Muscle of arm (tissue), 12 donors: ENCODE results near the gene HS6ST2. TPM values are rescaled to one million over a fixed set of nuclear protein-coding genes. Genes with fewer than 3 reads are reported as not detected.

Experiments
- DNase-seq: peaks from one replicate; pipeline ENCODE4 v3.0.0-alpha.2; 2013
- polyA plus RNA-seq, 12 donors: library from polyadenylated mRNA; unstranded; fragments of 120-200 nt; gene quantifications; one replicate each; pipeline ENCODE4 v1.2.1, GENCODE V29; 2013; ENCODE audit not compliant: insufficient read length in 12 of 12

HS6ST2 gene
- polyA plus RNA-seq, 12 donors = 12.3 to 58.6 (median 43.8) TPM; not detected in 1

DNA sequence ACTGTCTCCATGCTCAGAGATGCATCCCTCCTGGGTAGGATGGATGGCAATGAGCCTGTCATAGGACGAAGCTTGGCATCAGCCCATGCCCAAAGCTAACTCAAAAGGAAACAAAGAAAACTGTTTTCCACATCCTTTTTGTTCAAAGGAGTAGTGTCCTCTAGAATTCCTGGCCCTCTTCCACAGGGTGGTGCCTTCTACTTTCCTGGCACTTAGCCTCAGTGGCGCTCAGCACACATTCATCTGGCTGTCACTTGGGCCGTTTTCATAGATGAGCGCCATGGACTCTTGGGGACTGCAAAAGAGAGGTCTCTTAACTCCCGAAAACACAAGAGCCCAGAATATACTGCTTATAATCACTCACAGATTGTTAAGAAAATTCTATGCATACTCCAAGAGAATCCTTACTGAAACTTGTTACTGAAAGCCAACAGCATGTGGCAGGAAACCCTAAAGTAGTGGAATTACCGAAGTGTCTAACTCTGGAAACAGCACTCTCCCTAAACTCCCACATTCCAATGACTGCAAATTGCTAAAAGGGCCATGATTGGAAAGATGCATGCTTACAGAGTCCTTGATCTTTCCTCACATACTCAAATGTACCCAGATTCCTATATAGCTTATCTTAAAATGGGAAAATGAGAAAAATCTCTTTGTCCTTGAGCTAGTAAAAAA is 110.0 kb downstream of the HS6ST2 start:
- no peak for DNase-seq

DNA sequence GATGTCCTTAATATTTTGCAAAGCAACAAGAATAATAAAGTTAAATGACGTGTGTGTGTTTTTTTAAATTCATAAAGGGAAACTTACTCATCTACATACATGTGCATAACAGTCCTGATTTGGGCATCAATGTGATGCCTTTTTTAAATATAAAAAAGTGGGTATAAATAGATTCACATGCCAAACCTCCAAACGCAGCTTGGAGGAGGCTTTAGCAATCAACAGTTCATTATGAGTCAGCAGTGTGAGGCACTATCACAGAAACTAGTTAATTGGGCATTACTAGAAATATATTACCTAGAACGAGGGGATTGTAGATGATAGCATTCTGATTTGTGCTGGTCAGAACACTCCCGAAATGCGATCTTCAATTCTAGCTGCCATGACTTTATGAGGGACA is 115.1 kb downstream of the HS6ST2 start:
- DNase-seq = no peak

DNA sequence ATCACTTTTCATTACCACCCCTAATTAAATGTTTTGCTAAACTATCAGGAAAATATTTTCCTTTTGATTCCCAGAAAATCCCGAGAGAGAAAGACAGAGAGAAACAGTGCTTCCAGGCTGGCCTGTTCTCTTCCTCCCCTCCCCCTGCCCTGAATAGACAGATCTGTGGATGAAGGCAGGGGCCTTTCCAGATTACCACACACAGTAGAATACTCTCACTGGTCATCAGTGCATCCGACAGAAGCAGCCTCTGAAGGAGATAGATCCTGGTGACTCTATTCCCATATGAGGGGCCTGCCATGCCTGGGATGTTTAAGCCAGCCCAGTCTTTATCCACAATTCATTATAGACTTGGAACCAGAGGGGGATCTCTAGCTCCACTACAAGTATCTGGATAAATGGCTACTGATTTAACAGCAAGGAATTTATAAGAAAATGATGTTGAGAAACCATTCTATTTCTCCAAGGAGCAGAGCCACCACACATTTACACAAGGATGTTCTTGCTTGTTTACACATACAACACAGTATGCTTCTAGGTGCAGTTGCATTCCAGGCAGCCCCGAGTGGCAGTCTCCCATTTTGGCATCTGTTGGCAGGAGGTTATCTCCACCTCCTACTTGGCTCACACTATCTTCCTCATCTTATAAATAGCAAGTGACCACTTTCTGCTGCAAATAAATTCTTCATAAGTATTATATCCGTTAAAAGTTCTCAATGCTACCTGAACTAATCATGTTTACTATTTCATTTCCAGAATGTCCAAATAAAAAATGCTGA is 115.8 kb downstream of the HS6ST2 start:
- DNase-seq = no peak

DNA sequence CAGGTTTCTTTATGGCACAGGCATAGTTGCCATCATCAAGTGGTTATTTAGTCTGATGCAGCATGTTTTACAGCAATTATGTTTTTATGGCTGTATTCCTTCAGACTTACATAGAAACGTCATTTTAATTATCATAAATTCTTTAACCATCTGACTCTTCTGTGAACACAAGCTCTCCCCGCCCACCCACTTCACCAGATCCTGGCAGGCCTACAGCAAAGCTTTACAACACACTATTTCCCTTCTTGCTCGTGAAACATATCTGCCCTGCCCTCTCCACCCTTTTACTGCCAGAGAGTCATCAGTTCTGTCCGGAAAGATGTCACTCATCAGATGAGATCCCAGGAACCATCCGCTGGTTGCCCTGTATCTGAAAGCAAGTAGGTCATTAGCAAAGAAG is 120.5 kb downstream of the HS6ST2 start:
- DNase-seq = no peak

DNA sequence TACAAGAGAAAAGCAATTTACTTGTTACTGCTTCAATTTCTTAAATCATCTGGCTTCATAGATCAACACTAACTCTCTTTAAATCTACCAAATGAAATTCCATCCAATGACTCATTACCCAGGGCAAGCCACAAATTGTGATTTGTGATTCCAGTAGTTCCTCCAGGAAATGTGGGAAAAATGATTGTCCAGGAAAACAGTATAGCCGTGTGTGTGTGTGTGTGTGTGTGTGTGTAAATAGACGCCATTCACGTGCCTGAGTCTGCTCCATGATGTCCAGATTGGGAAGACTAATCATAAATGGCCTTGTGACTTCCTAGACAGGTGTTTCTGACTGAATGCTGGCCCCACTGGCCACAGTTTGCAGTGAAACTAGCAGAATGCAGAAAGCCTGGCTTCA is 121.3 kb downstream of the HS6ST2 start:
- no peak for DNase-seq

DNA sequence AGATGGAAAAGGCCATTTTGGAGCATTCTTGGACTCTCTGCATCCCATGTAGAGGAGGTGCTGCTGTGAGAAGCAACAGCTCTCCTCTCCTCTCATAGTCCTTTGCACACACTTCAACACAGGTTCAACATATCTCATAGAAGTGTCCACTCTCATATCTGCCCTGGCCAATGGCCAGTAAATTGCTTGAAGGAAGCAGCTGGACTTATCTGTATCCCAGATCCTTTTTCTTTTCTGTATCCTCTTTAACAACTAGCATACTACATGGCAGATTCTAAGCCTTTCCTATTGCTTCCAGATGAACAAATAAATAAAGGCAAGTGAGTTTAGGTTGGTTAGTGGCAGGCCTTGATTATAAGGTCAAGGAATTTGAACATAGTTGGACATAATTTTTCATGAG is 122.0 kb downstream of the HS6ST2 start:
- no peak for DNase-seq

DNA sequence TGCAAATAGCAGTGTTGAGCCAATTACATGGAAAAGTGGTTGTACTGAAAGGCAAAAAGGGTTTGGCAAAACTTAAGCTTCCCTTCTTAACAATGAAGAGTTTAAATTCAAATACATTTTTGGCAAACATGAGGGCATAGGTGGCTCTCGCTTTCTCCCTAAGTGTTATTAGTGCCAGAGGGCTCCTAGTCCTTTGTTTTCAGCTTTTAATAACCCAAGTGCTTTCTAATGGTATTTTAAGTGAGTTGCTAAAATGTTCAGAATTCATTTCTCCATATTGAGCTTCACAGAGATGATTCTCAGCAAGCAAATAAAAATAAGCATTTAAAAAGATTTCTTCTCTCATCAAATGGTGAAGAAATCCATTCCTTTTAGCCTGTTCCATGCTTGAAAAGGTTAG is 123.7 kb downstream of the HS6ST2 start:
- no peak for DNase-seq

DNA sequence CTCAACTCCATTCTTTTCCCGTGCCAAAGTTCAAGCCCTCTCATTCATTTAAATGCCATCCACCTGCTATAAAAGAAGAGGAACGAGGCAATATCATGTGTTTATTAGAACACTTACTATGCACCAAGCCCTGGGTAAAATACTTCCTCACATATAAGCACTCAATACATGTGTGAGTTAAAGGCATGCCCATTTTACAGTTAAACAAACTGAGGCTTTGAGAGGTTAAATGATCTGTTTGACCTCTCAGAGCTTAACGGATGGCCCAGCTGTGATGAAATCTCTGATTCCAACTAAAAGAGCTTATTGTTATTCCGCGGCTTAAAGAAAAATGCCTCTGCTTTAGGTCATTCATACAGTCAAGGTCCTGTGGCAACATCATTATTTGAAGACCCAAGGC is 124.3 kb downstream of the HS6ST2 start:
- no peak for DNase-seq

DNA sequence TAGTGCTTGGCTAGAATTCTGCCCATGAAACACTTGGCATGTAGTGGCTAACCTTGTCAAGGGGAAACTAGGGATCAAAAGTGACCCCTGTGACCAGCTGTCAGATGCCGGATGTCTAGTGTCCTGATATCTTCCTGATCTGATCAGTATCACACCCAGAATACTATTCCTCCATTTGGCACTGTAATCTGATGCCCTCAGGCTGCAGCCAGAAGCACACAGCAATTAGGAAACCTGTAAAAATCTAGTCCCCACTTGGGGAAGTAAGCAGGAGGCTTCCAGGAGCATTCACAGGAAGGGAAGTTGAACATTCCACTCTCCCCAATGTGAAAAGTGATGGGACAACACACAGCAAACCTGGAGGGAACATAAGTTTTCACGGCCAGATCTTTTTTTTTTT is 125.1 kb downstream of the HS6ST2 start:
- DNase-seq = no peak

DNA sequence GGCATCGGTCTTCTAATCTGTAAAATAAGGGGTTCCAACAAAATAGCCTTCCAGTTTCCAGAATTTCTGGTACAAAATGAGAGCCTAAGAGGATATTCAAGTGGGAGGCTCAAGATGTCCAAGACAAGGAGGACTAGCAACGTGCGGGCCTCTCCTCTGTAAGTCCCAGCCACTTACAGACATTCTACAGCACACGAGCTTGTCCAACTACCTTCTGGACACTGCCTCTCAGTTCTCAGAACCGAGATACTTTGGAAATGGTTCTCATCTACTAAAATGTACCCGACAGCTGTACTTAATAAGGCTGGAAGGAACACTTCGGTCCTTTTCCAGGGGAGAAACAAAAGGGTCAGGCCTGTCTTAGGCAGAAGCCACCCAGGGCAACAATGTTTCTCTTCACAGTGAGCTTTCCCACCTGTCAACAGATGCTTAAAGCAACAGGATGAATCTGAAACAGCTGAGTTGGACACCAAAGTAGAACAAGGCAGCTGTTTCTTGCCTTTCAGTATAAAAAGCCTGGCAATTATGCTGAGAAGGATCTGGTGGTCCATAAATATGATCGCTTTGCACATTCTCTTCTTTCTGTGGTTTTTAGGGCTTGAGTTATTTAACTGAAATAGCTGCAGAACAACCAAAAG is 127.0 kb downstream of the HS6ST2 start:
- DNase-seq = no peak

DNA sequence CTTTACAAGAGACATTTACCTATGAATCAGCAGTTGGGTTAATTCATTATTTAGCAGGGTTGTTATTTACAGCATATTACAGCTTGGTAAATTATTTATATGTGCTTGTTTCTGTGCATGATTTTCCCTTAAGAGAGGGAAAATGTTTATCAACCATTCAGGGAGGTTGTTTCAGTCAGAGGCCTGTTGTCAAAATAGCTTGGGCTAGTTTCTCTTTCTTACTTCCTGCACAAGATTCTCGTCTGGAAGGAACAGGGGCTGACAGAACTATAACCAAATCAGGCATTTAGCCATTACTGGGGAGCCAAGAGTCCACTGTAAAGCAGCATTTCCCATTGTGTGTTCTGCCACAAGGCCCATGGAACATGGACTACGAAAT is 135.8 kb downstream of the HS6ST2 start:
- DNase-seq = no peak

DNA sequence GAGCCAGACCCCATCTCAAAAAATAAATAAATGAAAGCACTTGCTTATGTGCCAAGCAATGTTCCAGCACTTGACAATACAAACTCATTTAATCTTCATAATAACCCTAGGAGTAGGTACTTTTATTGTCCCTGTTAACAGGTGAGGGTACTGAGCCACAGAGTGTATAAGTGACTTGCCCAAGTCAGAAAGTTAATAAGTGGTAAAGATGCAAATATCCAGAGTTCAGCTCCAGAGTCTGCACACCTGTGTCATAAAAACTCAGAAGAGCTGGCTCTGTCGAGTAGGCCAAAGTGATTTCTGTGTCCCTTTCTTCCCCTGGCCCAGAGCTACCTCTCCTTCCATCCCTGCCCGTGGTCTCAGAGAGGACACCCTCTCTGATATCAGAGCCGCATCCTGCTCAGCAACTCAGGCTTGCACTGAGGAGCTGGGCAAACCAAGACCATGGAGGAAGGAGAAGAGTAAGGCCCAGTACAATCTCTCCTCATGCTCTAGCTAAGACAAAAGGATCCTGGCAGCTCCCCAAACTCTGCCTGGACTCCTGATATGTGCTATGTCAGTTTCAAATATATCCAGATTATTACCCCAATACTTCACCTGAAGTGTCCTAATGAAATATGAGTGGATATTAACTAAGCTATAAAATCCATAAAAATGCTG is 136.3 kb downstream of the HS6ST2 start:
- no peak for DNase-seq

DNA sequence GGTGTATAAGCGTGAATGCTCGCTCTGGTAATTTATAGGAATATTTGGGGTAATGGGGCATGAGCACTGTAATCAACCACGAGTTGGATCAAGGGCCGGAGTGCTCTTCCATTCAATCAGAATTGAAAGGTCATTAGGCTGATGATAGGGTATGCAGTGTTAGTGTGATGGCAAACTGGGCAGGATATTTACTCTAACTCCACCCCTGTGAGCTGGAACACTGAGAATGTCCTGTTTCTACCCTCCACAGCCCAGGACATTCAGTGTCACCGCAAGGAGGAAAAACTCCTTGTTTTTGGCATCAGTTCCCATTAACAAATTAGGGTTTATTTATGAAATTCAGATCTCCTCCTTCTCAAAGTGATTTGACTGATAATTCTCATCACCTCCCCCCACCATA is 137.8 kb downstream of the HS6ST2 start:
- no peak for DNase-seq

DNA sequence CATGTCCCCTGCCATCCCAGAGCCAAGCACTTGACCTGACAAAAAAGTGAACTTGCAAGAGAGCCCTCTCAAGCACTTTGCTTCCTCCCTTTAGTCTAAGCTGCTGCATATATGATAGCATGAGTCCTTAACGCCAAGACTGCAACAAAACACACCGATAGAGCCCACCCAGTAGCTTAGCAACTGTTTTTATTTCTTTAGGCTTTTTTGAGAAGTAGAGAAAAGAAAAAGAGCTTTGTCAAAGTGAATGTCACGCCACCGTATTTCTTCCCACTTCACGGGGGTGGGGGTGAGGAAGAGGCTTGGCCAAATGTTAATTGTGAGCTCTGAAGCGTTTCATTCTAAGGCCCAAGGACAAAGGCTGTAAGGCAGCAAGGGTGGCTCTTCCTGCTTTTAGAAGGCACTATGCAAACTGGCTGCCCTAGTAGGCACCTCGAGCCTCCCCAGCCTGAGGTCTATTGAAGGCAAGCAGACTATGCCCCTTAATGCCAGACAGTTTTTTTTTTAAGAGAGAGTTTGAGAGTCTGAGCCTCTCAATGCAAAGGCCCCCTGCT is 138.6 kb downstream of the HS6ST2 start:
- no peak for DNase-seq

DNA sequence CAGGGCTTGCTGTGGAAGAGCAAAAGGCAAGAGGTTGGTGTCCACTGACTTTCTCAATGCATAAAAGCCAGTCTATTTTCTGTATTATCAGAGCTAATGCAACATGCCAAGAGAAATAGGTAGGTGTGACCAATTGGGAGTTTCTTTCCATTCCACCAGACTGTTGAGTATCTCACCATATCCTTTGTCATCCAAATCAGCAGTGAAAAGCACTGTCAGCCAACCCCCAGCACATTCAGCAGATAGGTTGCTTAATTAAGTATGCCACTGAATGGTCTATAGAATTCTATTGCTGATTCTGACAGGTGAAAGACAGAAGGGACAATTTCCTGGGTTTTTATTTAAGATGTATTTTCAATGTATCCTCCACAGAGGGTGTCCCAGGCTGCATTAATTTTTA is 139.8 kb downstream of the HS6ST2 start:
- DNase-seq = no peak

DNA sequence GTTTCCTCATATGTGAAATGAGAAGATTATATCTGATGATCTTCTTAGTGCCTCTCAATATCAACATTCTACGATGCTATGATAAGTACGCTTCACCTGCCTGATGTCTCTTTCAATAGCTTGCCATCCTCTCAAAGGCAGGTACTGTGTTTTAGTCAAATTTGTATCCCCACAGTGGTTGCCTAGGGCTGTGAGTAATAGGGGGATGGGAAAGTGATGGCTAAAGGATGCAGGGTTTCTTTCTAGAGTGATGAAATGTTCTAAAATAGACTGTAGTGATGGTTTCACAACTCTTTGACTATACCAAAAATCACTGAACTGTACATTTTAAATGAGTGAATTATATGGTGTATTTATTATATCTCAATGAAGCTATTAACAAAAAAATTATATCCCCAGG is 142.8 kb downstream of the HS6ST2 start:
- no peak for DNase-seq

DNA sequence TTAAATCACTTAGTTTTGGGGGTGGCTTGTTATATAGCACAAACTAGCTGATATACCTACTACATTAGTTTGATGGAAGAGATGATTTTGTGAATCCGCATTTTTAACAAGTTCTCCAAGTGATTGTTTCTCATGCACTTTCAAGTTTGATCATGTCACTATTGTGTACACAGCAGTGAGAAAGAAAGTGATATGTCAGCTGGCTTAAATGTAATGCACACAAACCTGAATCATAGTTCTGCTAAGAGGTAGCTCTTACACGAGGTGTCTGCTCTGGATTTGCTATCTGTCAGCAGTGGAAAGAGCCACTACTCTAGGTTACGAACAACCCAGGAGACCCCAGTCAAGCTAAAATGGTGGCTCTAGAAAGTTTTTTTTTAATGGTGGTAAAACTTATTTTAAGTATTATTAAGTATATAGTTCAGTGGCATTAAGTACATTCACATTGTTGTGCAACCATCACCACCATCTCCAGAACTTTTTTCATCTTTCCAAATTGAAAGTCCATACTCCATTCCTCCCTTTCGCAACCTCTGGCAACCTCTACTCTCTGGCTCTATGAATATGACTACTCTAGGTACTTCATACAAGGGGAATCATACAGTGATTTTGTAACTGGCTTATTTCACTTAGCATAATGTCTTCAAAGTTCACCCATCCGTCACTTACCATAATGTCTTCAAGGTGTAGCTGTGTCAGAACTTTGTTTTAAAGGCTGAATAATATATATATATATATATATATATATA is 147.3 kb downstream of the HS6ST2 start:
- DNase-seq = no peak

DNA sequence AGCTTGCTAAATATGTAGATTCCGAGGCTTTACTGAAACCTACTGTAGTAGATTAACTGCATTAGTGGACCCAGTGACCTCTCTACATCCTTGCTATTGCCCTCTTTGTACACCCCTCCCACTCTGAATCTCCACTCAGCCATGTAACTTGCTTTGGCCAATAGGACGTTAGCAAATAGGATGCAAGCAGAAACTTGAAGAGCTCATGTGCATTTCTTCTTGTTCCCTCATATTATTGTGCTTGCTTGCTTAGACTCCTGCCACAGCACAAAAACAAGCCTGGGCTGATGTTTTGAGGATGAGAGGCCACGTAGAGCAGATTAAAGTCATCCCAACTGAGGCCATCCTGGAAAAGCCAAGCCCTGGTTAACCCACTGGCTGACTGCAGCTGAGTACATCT is 147.9 kb downstream of the HS6ST2 start:
- no peak for DNase-seq

DNA sequence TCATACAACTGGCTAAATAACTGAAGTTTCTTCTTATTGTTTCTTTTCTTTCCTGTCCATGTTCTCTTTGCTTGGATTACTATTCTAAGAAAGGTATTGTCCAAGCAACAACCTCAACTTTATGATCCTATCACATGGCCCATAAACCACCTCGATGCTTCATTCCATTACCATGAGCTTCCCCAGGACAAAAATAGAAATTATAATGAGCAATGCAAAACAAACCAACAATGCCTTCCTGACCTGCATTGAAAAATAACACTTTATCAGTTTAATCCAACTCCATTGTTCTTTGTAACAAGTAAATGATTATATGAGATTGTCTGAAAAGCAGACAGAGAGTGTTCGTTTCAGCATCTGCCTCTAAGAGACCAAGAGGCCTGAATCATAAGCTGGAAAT is 148.8 kb downstream of the HS6ST2 start:
- DNase-seq = no peak

DNA sequence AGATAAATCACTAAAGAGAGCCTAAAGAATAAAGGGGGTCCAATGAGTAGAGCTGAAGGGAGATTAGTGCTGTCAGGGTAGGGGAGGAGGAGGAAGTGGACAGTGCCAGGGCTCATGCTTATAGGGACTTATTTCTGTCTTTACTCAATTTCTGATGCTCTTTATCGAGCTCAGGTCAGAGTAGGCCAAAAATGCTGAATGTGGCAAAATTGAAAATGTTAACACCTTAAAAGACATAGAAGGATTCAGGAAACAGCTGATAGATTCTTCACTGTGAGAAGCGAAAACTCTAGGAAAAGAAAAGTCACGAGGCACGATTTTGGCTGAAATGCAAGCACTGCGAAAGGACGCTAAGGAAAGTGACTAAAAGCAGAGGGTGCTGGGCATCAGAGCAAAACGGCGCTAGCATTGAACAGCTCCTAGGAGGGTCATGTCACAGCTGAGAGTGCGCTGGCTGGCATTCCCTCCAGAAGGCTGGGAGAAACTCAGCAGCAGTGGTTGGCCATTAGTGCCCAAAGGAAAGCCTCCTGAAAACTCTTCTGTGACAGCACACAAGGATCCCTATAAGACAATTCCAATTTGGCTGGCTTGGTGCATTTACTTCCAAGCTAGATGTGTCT is 150.9 kb downstream of the HS6ST2 start:
- no peak for DNase-seq

DNA sequence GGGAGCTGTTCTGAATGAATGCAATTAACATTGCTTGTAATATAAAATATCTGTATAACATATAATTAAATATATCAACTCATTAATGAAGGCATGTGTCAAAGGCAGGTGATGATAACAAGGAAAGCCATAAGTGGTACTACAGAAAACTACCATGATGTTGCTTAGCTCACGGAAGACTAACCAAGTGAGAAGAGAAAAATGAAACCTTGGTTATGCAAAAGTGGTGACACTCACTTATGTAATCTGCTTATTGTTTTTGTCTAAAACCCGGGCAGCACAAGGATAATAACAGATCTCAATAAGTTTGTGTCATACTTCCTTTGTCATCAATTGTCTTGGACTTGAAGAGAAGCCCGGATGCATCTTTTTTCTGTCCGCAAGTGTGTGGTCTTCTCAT is 156.4 kb downstream of the HS6ST2 start:
- no peak for DNase-seq
